Vagina (tissue), 2 donors: ENCODE measurements around the gene KLRF1. TPM values are rescaled to one million over a fixed set of nuclear protein-coding genes. Genes with fewer than 3 reads are reported as not detected.

Experiments used
- DNase-seq, 2 donors: peaks; one replicate each; pipeline ENCODE4 v3.0.0-alpha.2; 2017; ENCODE audit errors: extremely low spot score in 2 of 2
- H3K27ac ChIP-seq: fragments of 200-600 bp; sonication (generic); one replicate; pipeline ENCODE4 v1.5.1; 2019
- H3K27me3 ChIP-seq: fragments of 200-600 bp; sonication (generic); one replicate; pipeline ENCODE4 v1.5.1; 2019
- H3K36me3 ChIP-seq, 2 donors: fragments of 200-600 bp; sonication (generic); one replicate each; pipeline ENCODE4 v1.5.1; 2017 to 2019
- H3K4me1 ChIP-seq: fragments of 200-600 bp; sonication (generic); one replicate; pipeline ENCODE4 v1.5.1; 2019
- H3K4me3 ChIP-seq, 2 donors: fragments of 200-600 bp; sonication (generic); 1 replicate in 1 of 2; 2 replicates in 1 of 2; pipeline ENCODE4 v1.5.1; 2016 to 2019
- H3K9me3 ChIP-seq: fragments of 200-600 bp; sonication (generic); one replicate; pipeline ENCODE4 v1.5.1; 2019
- POLR2A ChIP-seq, 2 donors: fragments of 450-650 bp; IDR thresholded peaks; one replicate each; pipeline ENCODE4 v1.6.1; 2017; ENCODE audit warnings: antibody characterized with exemption in 2 of 2, mild to moderate bottlenecking in 2 of 2, moderate library complexity in 2 of 2
- POLR2AphosphoS5 ChIP-seq, 2 donors: sonication (generic); formaldehyde crosslinking; IDR thresholded peaks; one replicate each; pipeline ENCODE4 v1.9.0; 2017; ENCODE audit warnings: antibody characterized with exemption in 2 of 2, mild to moderate bottlenecking in 2 of 2, low read depth in 1 of 2; ENCODE audit not compliant: insufficient read depth in 1 of 2
- intact Hi-C: fragments of 100-400 bp; cut with DNase I; formaldehyde crosslinking; loops from one replicate; pipeline ENCODE4 v1.15.1; 2023
- total RNA-seq: library from RNA; depleted of rRNA; stranded (reverse); fragments of >200 nt; gene quantifications from one replicate; pipeline ENCODE4 v1.2.3, GENCODE V29; 2016
- TF ChIP-seq, protein P1 (sequence below), 3 experiments: fragments of 450-650 bp in 2 of 3; fragments of 200-600 bp in 1 of 3; sonication (generic) in 1 of 3; IDR thresholded peaks; one replicate each; pipeline ENCODE4 v1.5.1; 2017 to 2019; ENCODE audit warnings: antibody characterized with exemption in 3 of 3, mild to moderate bottlenecking in 2 of 3, moderate library complexity in 2 of 3

Gene KLRF1
- total RNA-seq, 1 donor from 2014 or later: not detected

DNA sequence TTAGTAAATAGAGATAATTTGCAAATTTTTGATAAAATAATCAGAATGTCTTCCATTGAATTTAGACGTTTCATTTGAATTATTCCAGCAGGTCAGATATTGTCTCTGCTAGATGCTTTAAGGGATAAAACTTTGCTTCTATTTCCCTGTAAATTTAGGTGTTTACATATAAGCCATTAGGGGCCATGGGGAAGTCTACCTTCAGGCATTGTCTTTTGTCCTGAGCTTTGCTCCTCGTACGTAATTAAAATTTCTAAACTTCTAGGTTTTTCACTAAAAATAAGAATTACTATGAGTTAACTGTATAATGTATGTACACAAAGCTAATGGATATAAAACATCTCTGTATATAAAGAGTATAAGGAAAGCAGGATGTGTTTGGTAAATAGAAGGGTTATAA lies 42.5 kb upstream of the KLRF1 start:
- no peak overlapping the region for H3K4me3 ChIP-seq
- DNase-seq: no peak
- no peaks in the 10 kb centered on the region for H3K36me3 ChIP-seq
- H3K9me3 ChIP-seq: peaks cover 2% of the 10 kb centered on the region
- intact Hi-C loops: no loop called here
- no peaks in the 10 kb centered on the region for H3K27me3 ChIP-seq
- H3K27ac ChIP-seq: no peak overlapping the region
- no peaks in the 10 kb centered on the region for H3K4me1 ChIP-seq
- TF ChIP-seq POLR2AphosphoS5 (IDR thresholded peaks at IDR 0.05; ENCODE audit: insufficient read depth in 1 of 2, low read depth in 1 of 2) (no peak), POLR2A (IDR thresholded peaks at IDR 0.05) (no peak)
- TF ChIP-seq, protein P1, sequence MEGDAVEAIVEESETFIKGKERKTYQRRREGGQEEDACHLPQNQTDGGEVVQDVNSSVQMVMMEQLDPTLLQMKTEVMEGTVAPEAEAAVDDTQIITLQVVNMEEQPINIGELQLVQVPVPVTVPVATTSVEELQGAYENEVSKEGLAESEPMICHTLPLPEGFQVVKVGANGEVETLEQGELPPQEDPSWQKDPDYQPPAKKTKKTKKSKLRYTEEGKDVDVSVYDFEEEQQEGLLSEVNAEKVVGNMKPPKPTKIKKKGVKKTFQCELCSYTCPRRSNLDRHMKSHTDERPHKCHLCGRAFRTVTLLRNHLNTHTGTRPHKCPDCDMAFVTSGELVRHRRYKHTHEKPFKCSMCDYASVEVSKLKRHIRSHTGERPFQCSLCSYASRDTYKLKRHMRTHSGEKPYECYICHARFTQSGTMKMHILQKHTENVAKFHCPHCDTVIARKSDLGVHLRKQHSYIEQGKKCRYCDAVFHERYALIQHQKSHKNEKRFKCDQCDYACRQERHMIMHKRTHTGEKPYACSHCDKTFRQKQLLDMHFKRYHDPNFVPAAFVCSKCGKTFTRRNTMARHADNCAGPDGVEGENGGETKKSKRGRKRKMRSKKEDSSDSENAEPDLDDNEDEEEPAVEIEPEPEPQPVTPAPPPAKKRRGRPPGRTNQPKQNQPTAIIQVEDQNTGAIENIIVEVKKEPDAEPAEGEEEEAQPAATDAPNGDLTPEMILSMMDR (IDR thresholded peaks at IDR 0.05): no peak

DNA sequence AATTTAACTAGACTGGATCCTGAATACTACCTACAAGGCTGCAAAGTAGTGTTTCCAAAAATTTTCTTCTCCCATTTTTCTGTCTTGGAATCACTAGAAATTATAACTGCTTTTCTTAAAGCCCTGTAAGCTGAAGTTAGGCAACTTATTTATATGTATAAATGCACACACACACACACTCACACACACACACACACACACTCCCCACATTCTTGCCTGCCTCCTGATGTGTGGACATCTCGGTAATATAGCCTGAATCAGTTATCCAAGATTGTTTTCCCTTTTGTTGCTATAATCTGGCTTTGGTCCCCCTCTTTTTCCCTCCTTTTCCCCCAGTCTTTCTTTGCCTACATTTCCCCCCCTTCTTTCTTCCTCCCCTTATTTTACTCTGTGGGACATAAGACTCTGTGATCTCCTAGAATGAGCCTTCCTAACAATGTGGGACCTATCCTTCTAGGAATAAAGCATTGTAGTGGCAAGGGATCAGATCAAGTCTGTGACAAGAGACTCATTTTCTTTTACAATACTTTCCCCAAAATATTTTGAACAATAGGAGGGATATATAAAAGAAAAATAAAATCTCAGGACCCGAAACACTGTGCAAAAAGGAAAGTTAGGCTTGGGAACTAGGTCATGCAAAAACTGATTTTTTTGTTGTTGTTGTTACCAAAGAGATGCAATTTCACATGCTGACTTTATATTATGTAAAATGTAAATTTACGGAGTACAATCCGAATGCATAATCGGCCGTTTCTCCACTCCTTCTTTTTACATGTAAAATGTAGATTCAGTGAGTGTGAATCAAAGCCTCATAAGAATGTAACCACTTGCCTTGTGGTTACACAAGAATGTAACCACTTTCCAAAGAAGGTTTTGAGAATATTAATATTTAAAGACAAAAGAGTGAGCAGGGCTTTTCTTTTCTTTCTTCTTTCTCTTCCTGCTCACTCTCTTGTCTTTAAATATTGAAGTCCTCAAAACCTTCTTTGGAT lies 40.3 kb upstream of the KLRF1 start:
- TF ChIP-seq POLR2AphosphoS5 (IDR thresholded peaks at IDR 0.05; ENCODE audit: insufficient read depth in 1 of 2, low read depth in 1 of 2) (no peak), POLR2A (IDR thresholded peaks at IDR 0.05) (no peak)
- TF ChIP-seq, protein P1 (IDR thresholded peaks at IDR 0.05): no peak
- Histone ChIP-seq H3K4me1 (no peaks in the 10 kb centered on the region), H3K27ac (no peak overlapping the region), H3K9me3 (peaks cover 5% of the 10 kb centered on the region), H3K27me3 (no peaks in the 10 kb centered on the region), H3K36me3 (no peaks in the 10 kb centered on the region), H3K4me3 (no peak overlapping the region)
- intact Hi-C loops: no loop called here
- DNase-seq: no peak

DNA sequence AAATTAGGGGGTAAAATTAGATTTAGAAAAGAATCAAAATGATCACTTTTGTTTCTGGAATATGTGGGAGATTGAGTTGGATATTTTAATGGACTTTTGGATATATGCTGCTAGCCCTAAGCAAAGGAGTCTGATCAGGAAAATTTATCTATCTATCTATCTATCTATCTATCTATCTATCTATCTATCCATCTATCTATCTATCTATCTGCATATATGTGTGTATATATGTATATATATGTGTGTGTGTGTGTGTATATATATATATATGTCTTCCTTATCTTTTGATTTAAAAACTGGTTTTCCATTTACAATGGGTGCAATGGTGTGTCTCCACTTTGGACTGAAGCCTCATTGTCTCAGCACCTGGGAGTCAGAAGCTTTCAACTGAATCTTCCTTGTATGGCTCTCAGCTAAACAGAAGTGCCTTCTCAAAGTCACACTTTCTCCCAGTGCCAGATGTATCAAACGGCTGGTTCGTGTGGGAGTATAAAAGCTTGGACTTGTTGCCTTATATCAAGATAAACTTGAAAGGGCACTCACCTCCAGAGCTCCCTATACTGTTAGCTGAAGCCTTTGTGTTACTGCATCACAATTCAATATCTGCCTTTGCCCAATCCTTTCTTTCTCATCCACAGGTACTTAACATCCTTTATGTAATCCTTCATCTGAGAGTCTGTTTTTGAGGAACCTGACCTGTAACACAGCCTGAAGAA lies 34.9 kb upstream of the KLRF1 start:
- no peaks in the 10 kb centered on the region for H3K27me3 ChIP-seq
- H3K4me3 ChIP-seq: no peak overlapping the region
- H3K27ac ChIP-seq: no peak overlapping the region

DNA sequence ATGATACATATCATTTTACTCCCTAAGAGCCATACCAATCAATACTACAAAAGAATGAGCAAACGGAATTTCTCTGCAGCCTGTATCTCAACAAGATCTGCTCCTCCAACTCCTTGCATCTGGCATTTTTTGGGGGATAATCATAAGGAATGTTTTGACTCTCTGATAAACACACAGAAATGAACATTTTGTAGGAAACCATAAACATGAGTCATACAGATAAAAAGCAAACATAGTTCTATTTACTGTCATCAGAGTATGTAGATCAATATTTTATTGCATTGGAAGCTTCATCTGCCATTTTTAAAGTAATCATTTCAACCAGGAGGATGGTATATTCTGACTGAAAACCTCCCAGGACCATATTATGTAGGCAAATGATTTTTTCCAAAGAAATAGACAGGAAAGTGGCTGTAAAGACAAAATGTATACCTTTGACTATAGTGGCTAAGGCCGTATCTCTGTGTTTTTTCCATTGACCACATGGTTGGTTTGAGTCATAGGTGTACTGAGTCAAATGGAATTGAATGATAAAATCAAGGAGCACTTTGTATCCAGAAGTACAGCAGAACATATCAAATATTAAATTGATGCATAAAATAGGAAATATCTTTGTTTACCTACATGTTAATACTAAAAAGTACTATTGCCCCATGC lies 34.2 kb upstream of the KLRF1 start:
- Histone ChIP-seq H3K9me3 (peaks cover 5% of the 10 kb centered on the region), H3K4me3 (no peak overlapping the region), H3K27me3 (no peaks in the 10 kb centered on the region), H3K27ac (no peak overlapping the region), H3K4me1 (no peaks in the 10 kb centered on the region), H3K36me3 (no peaks in the 10 kb centered on the region)
- DNase-seq: no peak
- intact Hi-C loops: no loop called here
- no peak for TF ChIP-seq POLR2AphosphoS5 (IDR thresholded peaks at IDR 0.05; ENCODE audit: insufficient read depth in 1 of 2, low read depth in 1 of 2)
- TF ChIP-seq, protein P1 (IDR thresholded peaks at IDR 0.05): no peak

More for the DNA sequence above, 34.9 kb upstream of the KLRF1 start:
- DNase-seq: no peak
- no peaks in the 10 kb centered on the region for H3K4me1 ChIP-seq
- TF ChIP-seq POLR2AphosphoS5 (IDR thresholded peaks at IDR 0.05; ENCODE audit: insufficient read depth in 1 of 2, low read depth in 1 of 2): no peak
- TF ChIP-seq POLR2A (IDR thresholded peaks at IDR 0.05): no peak
- TF ChIP-seq, protein P1 (IDR thresholded peaks at IDR 0.05): no peak
- H3K9me3 ChIP-seq: peaks cover 5% of the 10 kb centered on the region
- intact Hi-C loops: no loop called here
- no peaks in the 10 kb centered on the region for H3K36me3 ChIP-seq
